Measurements from ENCODE around the gene ZMIZ1.
A peak's percentile ranks its signal among the peaks of the same experiment; 100 is the strongest.

Gene ZMIZ1

GRCh38 chr10:79078367-79079053 lies 9.7 kb downstream of the ZMIZ1 start:
- no peak for DNase-seq (ENCODE audit: extremely low spot score, insufficient read length, low read depth)
- FAIRE-seq: no peak

GRCh38 chr10:79079054-79079397 lies 10.3 kb downstream of the ZMIZ1 start:
- no peak for DNase-seq (ENCODE audit: extremely low spot score, insufficient read length, low read depth)
- no peak for FAIRE-seq

- no peak for DNase-seq (ENCODE audit: extremely low spot score, insufficient read length, low read depth)
- FAIRE-seq: no peak
These were observed 11.0 kb downstream of the ZMIZ1 start for GRCh38 chr10:79079490-79080355.

GRCh38 chr10:79081353-79082034 lies 12.7 kb downstream of the ZMIZ1 start:
- no peak for DNase-seq (ENCODE audit: extremely low spot score, insufficient read length, low read depth)
- FAIRE-seq: no peak

- DNase-seq (ENCODE audit: extremely low spot score, insufficient read length, low read depth): no peak
- no peak for FAIRE-seq
These were observed 13.2 kb downstream of the ZMIZ1 start for GRCh38 chr10:79082035-79082373.

DNA sequence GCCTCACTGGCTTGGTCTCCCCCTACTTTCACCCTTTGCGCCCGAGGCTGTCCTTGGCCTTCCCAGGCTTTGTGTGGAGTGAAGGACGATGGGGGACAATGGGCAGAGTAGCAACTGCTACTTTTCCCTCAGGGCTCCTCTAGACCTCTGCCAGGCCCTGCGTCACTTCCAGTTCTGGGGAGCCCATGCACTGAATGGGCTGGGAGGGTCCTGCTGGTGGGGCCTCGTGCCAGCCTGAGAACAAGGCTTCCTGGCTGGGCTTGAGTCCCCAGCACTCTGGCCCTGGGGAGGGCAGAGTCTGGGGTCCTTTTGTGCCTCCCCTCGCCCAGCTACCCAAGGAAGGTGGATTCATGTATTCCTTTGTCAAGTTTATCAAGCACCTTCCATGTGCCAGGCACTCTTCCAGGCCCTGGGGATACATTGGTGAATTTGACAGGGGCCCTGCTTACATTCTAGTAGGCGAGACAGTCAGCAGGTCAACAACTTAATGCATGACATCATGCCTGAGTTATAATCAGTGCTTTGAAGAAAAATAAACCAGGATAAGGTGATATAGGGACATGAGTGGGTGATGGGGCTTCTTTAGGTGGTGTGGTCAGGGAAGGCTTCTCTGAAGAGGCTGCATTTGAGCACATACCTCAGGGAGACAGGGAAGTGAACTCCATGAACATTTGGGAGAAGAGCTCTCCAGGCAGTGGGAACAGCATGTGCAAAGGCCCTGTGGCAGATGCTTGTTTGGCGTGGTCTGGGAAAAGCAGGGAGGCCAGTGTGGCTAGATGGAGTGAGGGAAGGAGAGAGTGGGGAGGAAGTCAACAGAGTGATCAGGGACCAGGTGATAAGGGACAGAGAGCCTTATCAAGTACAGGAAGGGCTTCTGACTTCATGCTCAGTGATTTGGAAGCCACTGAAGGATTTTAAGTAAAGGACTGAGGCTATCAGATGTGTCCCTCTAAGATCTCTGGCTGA lies 14.1 kb downstream of the ZMIZ1 start:
- no peak for DNase-seq (ENCODE audit: extremely low spot score, insufficient read length, low read depth)

GRCh38 chr10:79084012-79084971 lies 15.5 kb downstream of the ZMIZ1 start:
- no peak for DNase-seq (ENCODE audit: extremely low spot score, insufficient read length, low read depth)
- FAIRE-seq: peak; percentile 48

More for the DNA sequence above, 14.1 kb downstream of the ZMIZ1 start:
- FAIRE-seq: no peak

DNA sequence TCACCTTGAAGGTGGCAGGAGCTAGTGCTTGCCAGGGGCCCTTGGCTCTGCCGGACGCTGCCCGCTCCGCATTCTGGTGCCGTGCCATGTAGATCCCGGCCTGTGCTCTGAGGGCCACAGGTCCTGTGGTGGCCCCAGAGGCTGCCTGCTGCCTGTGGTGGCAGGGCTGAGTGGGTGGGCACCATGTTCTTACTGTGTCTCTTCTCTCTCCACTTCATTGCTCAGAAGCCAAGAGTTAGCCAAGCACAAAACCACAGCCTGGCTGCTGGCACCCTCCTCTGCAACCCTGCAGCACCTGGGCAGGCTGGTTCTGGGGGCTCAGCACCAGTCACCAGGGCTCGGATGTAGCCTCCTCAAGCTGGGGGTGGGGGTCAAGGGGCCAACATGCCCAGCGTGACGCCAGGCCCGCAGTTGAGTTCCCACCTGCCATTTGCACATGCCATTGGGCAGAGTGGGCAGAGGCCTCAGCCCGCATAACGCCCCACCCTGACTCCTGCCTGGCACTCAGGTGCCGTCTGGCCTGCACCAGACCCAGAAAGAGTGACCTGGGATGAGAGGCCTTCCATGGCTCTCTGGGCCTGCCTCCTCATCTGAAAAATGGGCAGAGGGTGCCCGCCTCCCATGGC lies 16.3 kb downstream of the ZMIZ1 start:
- no peak for DNase-seq (ENCODE audit: extremely low spot score, insufficient read length, low read depth)
- no peak for FAIRE-seq

DNA sequence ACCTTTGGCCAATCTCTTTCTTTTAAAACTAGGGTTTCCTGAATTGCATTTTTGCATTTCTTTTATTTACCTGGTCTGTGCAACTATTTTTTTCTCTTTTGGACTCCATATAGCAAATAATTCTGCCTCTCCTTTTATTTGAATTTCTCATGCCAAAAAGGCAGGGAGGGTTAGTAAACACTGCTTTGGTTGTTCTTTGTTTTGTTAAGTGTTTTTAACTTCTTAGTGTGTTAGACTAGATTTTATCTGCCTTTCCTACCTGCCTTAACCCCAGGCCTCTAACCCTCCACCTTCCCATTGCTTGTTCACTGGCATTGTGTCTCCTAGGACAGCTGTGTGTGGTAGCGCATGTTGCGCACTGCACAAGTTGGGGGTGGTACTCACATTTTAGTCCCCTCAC lies 18.1 kb downstream of the ZMIZ1 start:
- no peak for DNase-seq (ENCODE audit: extremely low spot score, insufficient read length, low read depth)
- FAIRE-seq: no peak

GRCh38 chr10:79087721-79088120 lies 19.0 kb downstream of the ZMIZ1 start:
- DNase-seq (ENCODE audit: extremely low spot score, insufficient read length, low read depth): no peak
- FAIRE-seq: no peak

DNA sequence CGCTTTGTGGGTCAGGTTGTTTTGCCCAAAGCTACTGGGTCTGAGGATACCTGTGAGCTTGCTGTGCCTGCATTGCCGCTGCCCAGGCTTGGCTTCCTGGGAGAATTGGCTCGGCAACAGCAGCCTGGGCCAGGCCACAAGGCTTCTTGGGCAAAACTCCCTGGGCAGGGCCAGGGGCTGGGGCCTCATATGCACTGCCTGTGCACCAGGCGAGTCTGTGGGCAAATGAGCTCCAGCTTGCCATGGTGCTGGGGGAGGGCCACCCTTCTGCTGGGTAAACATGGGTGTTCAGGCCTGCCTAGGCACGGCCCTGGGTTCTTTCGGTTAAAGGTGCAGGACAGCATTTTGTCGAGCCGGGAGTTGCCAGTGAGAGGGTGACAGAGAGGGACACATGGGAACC lies 19.4 kb downstream of the ZMIZ1 start:
- FAIRE-seq: no peak
- no peak for DNase-seq (ENCODE audit: extremely low spot score, insufficient read length, low read depth)

DNA sequence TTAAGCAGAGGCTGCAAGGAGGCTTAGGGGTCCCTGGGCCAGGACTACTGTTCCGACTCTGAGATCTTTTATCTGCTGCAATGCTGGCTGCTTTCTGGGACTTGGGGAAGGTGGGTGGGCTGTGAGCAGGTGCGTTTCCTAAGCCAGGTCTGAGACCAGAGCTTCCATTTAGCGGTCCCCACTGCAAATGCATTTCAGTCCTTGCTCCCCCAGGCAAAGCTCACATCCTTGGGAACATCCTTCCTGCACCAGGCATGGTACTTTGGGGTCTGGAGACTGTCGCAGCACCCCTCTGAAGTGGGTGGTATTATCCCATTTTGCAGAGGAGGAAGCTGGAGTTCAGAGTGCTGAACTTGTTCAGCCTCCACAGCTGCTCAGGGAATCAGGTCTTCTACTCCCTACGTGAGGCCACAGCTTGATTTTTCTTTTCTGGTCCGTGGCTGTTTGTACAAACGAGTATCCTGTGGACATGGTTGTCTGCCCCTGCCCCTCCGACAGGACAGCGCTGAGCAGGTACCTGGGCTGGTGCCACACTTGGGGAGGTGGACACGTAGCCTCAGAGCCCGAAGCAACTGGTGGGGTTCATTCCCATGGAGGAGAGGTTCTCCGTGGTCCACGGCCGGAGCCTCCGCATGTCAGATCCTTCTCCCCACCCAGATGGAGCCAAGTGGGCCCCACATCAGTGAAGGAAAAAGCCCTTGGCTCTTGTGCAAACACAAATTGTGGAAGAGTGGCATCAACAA lies 20.0 kb downstream of the ZMIZ1 start:
- DNase-seq (ENCODE audit: extremely low spot score, insufficient read length, low read depth) (no peak), FAIRE-seq (no peak)

DNA sequence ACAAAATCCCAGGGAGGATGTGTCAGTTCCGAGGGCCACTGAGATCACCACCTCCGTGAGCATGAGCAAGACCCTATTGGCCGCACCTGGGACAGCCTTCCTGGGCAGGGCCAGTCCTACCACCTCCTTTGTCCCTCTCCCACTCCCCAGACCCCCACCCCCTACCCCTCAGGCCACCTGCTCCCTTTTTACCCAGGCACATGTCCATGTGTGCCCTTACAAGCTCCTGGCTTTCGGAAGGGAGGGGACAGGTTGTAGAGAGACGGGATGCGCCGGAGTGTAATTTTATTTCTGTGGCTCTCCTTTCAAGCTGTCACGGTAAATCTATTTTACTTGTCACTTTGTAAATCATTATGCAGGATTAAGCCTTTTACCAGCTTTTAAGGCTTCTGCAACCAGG lies 20.9 kb downstream of the ZMIZ1 start:
- no peak for FAIRE-seq
- no peak for DNase-seq (ENCODE audit: extremely low spot score, insufficient read length, low read depth)

DNA sequence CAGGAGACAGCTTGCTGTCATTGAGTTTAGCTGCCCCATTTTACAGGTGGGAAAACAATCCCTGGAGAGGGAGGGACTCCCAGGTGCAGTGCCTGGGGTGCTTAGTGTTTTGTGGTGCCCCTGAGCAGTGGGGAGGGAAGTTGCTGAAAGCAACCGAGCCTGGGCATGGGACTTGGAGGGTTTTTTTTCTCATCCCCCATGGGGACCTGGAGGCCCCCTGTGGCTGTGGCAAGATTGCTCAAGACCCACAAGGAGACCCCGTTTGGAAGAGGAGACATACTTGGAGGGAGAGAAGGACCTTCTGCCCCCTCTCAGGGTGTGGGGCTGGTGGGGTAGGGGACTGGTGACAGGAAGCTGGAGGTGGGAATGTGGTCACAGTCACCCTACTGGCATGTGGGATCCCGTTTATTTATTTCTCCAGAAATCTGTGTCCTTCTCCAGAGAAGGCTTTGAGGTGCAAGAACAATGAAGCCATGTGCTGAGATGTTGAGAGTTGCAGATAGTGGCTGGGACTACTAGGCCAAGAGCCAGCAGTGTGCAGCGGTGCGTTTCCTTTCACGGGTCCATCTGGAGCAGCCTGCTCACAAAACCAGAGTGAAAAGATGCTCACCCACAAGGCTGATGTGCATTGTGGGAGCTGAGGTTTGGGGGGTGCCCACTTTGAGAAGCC lies 21.5 kb downstream of the ZMIZ1 start:
- DNase-seq (ENCODE audit: extremely low spot score, insufficient read length, low read depth) (no peak), FAIRE-seq (no peak)

- no peak for FAIRE-seq
- DNase-seq (ENCODE audit: extremely low spot score, insufficient read length, low read depth): no peak
These were observed 23.6 kb downstream of the ZMIZ1 start for GRCh38 chr10:79092292-79092896.

GRCh38 chr10:79093658-79094411 lies 25.1 kb downstream of the ZMIZ1 start:
- FAIRE-seq (no peak), DNase-seq (ENCODE audit: extremely low spot score, insufficient read length, low read depth) (no peak)
